GM12865 (cell line): ENCODE results near the gene LMO2.

ENCODE experiments used
- DNase-seq: peaks from one replicate; pipeline ENCODE4 v3.0.0; 2010; ENCODE audit warnings: low read depth
- H3K4me3 ChIP-seq: 2 replicates; pipeline ENCODE4 v1.5.1; 2011; ENCODE audit warnings: mild to moderate bottlenecking, low read depth, low read length, control low read depth
- TF ChIP-seq, protein P1 (sequence below): IDR thresholded peaks from 2 replicates; pipeline ENCODE4 v1.5.1; 2011; ENCODE audit warnings: low read length, control low read depth, low read depth, inconsistent platforms; ENCODE audit not compliant: insufficient read depth; ENCODE audit errors: missing control alignments

The LMO2 gene

DNA sequence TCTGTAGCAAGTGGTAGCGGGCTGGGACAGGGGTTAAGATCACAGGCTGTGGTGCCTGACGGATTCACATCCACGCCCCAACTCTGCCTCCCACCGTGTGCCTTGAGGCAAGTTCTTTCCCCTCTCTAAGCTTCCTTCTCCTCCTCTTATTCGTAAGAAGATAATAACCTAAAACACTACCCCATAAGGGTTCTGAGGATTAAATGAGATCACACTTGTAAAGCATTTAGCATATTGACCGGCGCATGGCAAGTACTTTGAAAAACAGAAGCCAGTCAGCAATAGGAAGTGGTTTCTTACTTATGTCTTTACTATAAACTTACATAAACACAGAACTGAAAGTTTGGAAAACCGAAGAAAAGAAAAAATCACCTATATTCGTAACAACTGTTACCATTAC, 15.5 kb upstream of the LMO2 start:
- TF ChIP-seq, protein P1, sequence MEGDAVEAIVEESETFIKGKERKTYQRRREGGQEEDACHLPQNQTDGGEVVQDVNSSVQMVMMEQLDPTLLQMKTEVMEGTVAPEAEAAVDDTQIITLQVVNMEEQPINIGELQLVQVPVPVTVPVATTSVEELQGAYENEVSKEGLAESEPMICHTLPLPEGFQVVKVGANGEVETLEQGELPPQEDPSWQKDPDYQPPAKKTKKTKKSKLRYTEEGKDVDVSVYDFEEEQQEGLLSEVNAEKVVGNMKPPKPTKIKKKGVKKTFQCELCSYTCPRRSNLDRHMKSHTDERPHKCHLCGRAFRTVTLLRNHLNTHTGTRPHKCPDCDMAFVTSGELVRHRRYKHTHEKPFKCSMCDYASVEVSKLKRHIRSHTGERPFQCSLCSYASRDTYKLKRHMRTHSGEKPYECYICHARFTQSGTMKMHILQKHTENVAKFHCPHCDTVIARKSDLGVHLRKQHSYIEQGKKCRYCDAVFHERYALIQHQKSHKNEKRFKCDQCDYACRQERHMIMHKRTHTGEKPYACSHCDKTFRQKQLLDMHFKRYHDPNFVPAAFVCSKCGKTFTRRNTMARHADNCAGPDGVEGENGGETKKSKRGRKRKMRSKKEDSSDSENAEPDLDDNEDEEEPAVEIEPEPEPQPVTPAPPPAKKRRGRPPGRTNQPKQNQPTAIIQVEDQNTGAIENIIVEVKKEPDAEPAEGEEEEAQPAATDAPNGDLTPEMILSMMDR: no peak
- no peak for DNase-seq
- H3K4me3 ChIP-seq: no peak overlapping the region

DNA sequence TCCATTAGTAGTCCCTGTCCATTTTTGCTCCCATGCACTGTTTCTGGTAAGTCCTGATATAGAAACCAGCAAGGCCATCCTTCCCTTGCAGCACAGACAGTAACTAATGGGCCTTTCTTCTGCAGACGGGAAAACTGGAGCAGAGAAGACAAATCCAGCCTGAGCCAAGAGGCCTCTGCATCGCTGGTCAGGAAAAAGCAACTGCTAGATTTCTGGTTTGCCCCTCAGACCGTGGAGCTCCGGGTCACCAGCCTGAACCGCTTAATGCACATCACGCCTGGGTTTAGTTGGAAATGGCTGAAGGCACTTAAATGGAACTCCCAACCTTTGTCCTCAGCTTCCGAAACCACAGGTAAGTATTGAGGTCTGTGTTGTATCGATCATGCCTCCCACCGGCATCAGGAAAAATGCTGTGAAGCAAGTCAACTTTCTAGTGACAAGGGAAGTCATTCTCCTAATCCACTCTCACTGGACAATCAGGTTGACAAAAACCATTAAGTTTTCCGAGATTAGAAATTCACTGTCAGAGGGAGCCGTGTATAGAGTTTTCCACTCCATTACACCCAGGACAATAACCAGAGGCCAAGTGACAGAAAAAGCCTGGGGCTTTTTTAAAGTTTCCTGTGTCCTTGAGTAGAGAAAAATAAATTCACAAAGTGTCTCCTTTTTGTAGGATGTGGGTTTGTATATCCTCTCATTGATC, 14.8 kb upstream of the LMO2 start:
- H3K4me3 ChIP-seq: no peak overlapping the region
- no peak for DNase-seq
- TF ChIP-seq, protein P1: no peak

DNA sequence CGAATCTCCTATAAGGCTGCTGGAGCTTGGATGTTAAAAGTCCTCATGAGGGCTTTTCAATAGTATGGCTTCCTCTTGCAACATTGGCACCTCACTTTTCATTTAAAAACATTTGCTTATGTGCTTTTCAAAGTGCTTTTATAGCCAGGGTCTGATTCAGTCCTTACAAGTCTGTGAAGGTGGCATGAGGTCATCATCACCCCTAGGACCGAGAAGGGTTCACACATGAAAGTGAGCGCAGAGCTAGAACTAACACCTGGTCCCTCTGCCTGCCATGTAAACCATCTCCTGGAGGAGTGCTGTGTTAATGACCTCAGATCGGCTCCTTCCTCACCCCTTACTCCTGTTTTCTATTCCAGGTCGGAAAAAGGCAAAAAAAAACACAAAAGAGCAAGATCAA, 12.2 kb upstream of the LMO2 start:
- no peak for DNase-seq

DNA sequence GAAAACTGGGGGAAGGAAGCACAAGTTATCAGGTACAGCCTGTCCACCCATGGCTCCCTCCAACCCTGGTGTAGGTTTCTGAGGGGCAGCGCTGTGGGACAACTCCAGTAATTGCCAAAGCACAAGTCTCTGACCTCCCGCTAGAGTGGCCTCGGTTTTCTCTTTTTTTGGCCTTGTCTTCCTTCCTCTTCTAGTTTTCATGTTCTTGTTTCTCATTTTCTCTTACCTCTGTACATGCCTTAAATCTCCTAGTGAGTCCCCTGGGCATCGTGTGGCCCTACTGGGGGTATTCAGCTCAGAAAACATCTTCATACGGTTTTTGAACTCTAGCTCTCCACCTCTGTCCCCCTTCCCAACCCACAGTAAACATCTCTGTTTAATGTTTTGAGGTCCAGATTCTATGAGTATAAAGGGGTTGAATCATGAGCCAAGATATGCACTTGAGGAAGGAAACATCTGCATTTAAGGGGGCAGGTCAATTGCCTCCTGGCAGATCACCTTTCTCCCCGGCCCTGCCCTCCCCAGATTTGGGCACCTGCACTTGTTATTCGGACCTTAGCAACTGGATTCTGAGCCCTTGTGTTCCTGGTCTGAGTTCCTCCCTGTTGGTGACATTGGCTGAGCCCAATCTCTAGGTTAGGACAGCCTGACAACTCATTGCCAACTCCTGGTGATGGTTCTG, 8.4 kb upstream of the LMO2 start:
- no peak overlapping the region for H3K4me3 ChIP-seq
- TF ChIP-seq, protein P1: no peak
- DNase-seq: no peak

More for the DNA sequence above, 12.2 kb upstream of the LMO2 start:
- TF ChIP-seq, protein P1: no peak
- no peak overlapping the region for H3K4me3 ChIP-seq

DNA sequence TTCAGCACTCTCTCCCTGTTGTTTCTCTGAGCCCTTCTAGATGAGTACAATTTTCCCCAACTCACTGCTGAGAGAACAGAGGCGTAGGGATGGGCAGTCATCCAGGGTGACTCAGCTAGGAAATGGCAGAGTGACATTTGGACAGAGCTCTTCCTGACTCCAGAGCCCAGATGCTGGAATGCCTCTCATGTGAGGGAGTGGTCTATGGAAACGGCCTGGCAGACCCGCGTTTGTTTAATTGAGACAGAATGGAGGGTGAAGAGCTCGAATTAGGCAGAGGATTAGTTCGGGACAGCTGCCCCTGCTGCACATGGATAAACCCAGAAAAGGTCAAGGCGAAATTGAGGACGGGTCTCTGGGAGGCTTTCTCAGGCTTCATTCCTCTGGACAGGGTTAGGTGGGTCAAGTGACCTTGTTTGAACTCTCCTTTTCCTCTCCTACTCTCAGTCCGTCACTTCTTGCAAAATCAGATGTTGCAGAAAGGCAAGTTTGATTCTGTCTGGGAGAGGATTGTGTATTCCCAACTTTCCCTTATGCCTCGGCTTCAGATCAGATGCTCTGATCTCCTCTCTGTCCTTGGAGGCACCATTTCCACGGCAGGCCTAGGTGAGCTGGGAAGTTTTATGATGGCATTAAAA, 7.6 kb upstream of the LMO2 start:
- TF ChIP-seq, protein P1: no peak
- H3K4me3 ChIP-seq: no peak overlapping the region
- DNase-seq: no peak

DNA sequence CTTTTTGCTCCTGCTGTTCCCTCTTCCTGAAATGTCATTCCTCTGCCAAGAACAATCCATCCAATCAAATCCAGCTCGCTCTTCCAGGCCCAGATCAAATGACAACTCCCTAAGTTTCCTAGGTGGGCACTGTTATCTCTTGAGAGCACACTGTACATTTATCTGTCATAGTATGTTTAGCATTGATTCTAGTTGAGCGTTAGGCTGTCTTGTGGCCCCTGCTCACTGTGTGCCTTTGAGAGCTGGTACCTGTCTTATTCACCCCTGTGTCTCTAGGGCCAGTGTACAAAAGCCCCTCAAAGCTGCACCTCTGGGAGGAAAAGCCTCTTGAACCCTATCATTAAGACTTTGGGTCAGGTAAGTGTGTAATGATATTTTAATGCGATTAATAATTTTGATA, 7.1 kb upstream of the LMO2 start:
- DNase-seq: no peak
- no peak overlapping the region for H3K4me3 ChIP-seq
- TF ChIP-seq, protein P1: no peak
